ENCODE results near the gene CYP2R1.
A peak's percentile ranks its signal among the peaks of the same experiment; 100 is the strongest.

Gene CYP2R1, protein sequence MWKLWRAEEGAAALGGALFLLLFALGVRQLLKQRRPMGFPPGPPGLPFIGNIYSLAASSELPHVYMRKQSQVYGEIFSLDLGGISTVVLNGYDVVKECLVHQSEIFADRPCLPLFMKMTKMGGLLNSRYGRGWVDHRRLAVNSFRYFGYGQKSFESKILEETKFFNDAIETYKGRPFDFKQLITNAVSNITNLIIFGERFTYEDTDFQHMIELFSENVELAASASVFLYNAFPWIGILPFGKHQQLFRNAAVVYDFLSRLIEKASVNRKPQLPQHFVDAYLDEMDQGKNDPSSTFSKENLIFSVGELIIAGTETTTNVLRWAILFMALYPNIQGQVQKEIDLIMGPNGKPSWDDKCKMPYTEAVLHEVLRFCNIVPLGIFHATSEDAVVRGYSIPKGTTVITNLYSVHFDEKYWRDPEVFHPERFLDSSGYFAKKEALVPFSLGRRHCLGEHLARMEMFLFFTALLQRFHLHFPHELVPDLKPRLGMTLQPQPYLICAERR

DNA sequence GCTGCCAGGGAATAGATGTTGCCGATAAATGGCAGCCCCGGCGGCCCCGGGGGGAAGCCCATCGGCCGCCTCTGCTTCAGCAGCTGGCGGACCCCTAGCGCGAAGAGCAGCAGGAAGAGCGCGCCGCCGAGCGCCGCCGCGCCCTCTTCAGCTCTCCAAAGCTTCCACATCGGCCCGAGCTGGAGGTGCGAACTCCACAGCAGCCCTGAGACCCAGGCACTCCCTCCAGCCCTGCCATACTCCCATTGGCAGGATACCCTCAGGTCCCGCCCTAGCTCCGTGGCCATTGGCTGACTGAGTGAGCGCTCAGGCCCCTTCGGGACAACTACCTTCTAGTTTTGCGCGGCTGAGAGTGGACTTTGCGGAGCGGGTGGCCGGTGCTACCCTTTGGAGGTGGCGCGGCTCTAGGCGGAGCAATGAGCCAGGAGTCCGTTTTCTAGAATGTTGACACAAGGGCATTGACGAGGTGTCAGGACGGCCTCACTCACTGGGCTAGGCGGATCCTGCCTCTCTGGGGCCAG lies at the start of gene CYP2R1:
CYP2R1 (minus strand) TSS at position 196 of the 521 bp plus-strand sequence; CDS start at position 170, 26 bp downstream.
- DNase-seq (ENCODE audit: low read depth) = peak; percentile 81

DNA sequence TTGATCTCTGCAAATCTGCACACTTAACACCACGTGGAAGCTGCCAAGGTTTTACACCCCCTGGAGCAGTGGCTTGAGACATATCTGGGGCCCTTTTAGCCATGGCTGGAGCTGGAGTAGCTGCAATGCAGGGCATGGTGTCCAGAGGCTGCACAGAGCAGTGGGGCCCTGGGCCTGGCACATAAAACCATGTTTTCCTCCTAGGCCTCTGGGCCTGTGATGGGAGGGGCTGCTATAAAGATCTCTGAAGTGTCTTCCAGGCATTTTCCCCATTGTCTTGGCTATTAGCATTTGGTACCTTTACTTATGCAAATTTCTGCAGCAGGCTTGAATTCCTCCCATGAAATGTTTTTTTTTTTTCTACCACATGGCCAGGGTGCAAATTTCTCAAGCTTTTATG lies 46.9 kb upstream of the CYP2R1 start:
- DNase-seq (ENCODE audit: low read depth) = no peak

DNA sequence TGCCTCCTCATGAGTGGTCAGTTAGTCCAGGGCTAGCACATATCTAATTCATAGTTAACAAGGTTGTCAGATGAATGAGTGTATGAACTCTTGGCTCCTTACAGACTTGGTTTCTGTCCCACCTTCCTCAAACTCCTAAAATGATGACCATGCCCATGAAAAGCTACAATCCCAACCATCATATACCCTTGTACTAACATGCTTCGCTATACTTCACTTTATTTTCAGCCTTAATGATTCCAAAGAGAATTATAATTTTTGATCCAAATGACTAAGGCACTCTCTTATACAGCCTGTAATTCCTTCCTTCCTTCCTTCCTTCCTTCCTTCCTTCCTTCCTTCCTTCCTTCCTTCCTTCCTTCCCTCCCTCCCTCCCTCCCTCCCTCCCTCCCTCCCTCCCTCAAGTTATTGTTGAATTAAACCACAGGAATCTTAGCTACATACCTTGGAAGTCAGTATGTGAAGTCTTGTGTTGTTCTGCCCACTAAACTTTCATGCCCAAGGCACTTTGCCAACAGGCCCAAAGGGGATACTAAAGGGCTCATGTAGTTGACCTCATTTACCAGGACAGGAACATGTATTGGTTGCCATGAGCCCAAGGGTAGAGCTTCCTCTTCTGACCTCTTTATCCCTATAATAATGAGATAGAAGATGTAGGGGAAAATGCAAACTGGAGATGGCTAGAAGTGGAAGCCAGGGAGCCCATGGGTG lies 42.8 kb upstream of the CYP2R1 start:
- DNase-seq (ENCODE audit: low read depth) = no peak

DNA sequence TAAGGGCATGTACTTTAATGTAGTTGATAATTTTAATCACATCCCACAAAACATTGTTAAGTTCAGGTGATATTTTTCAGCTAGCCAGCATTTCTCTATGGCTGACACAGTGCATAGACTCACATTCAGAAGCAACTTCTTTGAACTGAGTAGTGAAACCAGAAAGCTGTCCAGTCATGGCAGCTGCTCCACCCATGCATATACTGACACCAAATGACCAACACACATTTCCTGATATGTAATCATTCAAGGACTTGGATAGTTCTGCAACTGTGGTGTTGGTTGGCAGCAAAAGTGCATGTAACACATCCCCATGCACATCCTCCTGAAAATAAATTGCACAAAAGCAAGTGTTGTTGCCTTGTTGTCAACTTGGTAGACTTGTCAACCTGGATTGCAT lies 40.4 kb upstream of the CYP2R1 start:
- no peak for DNase-seq (ENCODE audit: low read depth)

DNA sequence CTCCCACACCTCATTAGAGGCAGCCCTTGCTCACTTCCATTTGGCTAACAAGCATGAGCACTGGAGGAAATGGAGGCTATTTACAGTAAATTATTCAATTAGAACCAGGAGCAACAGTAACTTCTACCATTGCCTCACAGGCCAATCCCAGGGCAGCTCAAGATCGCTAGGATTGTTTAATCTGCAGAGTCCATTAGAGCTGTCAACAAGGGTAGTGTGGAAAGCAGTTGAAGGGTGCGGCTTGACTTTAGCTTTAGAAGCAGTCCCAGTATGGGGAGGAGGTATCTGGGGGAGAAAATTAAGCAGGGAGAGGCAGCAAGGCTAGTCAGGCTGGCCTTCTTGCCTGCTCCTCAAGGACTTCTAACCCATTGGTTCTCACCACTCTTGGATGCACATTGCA lies 38.3 kb upstream of the CYP2R1 start:
- no peak for DNase-seq (ENCODE audit: low read depth)

DNA sequence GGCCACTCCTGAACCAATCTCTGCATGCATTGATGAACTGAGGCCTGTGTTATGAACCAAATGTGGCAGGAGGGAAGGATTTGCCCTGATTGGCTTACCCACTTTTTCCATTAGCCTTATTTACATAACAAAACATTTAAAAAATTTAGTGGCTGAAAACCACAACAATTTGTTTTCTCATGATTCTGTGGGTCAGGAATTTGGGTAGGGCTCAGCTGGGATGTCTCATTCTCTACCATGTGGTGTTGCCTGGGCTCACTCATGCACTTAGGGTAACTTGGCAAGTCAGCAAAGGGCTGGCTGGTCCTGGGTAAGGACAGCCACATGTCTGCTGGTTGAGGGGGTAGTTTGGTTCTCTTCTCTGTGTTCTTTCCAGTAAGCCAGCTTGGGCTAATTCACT lies 35.1 kb upstream of the CYP2R1 start:
- DNase-seq (ENCODE audit: low read depth) = no peak

DNA sequence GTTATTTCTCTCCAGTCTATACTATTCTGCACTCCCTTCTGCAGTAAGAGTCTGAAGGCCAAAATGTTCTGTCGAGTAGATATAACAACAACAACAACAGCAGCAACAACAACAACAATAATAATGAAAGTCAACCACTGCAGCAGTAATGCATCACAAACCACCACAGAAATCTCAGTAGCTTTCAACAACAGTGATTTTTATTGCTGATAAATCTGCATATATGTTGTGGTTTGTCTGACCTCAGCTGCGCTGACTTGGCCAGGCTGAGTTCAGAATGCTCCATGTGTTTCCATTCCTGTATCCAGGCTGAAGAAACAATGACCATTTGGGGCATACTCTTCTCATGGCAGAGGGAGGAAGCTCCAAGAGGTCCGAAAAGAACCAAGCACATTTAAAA lies 32.3 kb upstream of the CYP2R1 start:
- DNase-seq (ENCODE audit: low read depth) = no peak

DNA sequence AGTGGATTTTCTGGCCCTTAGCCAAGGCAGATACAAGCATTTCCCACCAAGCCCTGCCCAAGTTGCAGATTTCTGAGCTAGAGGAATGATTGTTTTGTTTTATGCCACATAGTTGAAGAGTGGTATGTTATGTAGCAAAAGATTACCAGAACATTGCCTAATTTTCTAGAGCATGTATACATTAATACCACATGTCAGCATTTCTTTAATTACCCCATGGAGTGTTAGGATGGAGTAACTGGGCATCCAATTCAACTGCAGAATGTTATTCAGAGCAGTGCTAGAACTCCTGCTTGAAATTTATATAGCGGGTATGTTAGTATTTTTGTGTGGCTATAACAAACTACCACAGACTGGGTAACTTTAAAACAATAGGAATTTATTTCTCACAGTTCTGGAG lies 24.4 kb upstream of the CYP2R1 start:
- no peak for DNase-seq (ENCODE audit: low read depth)

DNA sequence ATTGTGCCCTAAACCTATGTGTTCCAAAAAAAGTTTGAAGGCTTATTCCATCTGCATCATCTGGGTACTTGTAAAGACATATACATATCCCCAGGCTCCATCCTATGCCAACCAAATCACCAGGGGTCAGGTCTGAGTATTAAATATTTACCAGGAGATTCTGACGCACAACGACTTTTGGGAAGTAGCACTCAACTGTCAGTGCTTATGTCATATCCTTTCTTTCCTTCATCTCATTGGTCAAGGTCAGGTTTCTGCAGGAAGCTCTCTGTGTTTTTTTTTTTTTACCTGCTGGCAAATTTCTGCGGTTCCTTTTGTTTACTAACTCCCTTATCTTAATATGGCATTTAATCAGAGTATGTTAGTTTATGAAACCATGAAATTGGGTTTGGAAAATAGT lies 22.5 kb upstream of the CYP2R1 start:
- DNase-seq (ENCODE audit: low read depth) = no peak

DNA sequence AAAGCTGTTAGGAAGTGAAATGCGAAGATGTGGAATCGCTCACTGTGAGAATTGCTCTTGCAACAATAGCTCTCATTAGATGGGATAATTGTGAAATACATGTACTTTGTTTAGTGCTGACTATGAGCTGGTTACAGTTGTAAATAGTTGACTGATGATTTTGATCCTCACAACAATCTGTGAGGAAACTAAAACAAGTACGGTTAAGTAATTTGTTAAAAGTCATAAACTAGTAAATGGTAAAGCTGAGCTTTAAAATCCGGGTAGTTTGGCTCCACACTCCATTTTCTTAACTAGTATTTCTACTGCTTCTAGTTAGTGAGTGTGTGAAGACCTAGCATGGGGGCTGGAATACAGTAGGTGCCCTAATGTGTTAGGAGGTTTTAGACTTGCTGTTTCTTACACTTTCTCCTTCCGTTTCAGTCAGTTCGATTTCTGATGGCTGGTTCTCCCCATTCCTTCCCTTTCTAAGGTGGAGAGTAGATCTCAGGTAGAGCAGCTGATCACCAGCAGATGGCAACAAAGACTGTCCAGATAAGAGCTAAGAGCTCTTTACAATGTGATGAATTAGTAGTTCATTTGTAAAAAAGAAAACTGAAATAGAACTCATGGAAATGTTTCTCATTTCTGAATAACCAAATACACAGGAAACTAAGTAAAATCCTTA lies 16.3 kb upstream of the CYP2R1 start:
- DNase-seq (ENCODE audit: low read depth) = no peak

DNA sequence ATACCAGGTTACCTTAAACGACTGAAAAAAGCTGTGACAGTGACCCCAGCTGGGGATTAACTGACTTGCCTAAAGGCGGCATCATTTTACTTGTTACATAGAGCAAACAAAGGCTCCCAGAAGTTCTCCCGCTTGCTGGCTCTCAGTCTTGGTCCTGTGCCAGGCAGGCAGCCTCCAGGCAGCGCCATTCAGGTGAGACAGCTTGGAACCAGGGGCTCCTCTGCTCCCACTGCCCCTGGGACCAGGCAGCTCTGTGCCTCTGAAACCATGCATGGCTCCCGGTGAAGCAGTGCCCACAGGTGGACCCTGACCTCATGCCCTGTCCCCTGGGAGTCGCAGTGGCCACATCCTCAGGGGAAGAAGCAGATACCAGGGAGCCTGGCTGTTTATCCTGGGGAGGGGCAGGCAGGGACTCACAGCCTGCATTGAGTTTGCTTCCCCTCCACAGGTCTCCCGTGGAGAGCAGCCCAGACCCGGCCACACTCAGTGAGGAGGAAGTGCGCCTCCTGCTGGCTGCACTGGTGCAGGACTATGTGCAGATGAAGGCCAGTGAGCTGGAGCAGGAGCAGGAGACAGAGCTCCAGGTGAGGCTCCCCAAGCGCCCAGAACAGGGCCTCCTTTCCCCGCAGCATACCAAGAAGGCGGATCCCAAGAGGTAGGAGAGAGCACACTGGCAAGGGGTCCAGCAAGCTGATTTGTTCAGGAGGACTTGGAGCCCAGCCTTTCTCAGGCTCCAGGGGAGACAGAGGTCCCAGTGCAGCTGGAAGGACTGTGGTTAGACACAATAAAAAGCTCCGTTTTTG lies 15.6 kb upstream of the CYP2R1 start:
- peak; percentile 68 for DNase-seq (ENCODE audit: low read depth)

DNA sequence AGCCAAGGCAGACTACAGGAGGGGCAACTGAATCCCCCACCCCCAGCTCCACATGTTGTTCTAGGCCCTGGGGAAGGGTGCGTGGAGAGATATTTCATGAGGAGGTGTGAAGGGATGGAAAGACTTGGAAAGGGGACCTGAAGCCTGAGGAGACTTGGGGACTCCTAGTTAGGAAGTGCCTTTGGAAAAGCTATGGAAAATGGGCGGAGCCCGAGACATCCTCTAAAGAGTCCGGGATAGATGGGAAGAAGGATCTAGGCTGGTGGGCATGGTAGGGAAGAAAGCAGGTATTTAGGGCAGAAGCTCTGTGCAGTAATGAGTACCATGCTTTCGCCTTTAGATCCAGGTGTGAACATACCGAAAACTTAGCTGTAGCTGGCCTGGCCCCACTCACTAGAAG lies 15.0 kb upstream of the CYP2R1 start:
- no peak for DNase-seq (ENCODE audit: low read depth)

DNA sequence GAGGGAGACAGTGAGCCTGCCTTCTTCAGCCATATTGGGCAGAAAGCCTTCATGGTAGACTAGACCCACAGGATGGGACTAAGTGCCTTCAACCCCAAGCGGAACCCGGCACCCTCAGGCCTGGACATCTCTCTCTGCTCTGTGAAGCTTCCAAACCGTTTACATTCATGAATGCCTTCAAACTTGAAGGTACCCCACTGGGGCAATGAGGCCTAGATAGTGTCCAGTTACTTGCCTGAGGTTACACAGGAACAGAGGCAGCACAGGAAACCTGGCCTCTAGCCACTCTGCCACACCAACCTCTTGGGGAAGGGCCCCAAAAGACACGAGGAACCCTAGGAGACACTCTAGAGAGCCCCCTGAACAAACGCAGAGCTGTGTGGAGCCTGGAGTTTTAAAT lies 14.5 kb upstream of the CYP2R1 start:
- DNase-seq (ENCODE audit: low read depth) = no peak

DNA sequence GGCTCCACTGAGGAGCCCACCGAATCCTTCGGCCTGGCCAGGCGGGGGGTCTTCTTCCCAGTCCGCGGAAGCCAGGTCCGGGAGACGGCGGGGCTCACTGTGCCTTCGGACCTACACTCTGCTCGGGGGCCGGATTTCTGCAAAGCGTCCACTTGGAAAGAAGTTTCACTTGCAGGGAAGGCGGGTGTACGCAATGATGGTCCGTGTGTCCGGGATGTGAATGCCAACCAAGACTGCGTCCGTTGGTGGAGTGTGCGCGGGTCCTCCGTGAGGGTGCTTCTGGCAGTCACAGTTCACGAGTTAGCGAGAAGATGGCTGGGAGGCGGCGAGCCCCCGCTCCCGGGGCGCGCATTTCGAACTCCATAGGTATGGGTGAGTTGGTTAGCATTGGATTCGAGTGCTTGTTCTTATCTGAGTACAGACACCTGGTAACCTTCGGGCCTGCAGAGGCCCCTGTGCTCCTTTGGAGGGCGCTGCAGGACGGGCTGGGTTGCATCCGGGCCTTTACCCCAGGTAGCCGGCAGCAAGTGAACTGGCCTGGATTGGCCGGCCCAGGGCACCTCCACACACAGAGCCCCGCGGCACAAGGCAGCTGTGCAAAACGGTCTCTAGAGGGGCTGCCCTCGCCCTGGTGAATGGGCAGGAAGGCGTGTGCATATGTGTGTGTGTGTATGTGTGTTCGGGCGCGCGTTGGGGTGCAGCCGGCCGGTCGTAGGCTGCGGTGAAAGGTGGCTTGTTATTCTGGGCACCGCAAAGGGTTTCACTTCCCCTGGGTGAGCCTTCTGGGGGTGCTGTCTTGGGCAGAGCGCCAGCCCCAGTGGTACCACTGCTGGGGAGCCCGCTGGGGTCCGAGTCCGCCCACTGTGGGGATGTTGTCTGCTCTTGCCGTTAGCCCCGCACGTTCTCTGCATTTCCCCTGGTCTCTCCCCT lies 13.3 kb upstream of the CYP2R1 start:
- DNase-seq (ENCODE audit: low read depth) = peak; percentile 59

DNA sequence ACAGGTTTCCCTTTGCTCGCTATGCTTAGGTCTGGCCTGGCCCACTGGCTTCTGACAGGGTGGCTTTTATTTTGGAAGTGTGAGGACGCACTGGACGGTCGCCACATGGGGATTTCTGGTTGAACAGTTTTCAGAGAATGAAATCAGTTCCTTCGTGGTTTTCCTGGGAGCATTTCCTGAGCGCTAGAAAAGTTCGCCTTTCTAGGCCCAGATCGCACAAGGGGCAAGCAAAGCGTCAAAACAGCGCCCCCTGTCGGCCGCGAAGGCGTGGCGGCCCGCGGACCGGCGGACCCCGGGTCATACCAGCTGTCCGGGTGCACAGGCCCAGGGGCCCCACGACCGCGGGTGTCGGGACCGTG lies 12.7 kb upstream of the CYP2R1 start:
- peak; percentile 76 for DNase-seq (ENCODE audit: low read depth)

DNA sequence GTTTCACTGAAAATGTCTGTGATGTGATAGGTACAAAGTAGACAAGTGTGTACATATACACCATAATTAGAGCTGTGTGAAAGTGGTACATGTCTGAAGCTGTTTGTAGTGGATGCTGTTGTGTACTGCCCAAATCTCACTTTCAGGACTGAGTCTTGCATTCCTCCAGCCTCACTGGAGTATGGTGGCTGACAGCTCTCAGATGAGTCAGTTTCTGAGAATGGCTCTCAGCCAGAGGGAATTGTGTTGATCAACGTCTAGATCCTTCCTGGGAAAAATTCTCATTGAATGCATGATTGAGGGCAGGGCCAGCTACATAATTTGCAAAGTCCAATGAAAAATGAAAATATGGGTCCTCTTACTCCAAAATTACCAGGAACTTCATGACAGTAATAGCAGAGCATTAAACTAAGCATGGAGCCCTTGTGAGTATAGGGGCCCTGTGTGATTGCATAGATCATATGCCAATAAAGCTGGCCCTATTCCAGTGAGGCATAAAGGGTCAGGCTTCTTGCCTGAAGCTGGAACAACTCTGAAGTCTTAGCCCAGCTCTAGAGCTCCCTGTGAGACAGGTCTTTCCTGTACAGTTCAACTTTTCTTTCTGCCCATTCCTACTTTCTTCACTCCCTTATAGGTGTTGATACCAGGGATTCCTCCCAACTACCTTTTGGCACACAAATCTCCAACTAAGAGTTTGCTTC lies 10.8 kb upstream of the CYP2R1 start:
- DNase-seq (ENCODE audit: low read depth) = no peak

DNA sequence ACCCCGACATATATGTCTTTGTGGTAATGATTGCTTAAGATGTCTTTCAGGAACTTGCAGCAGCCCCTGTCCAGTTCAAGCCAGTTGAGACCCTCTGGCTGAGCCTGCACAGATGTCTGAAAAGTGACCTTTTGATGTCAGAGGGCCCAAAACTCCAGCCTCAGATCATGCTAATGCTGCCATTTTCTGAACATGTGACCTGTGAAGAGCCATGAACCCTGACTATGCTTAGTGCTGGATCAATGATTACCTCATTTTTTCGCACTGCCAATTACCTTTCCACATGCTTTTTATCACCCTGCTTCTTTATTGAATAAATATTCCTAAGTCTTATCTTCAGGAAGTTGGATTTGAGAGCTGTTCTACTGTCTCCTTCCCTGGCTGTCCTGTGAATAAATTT lies 6.9 kb upstream of the CYP2R1 start:
- no peak for DNase-seq (ENCODE audit: low read depth)

DNA sequence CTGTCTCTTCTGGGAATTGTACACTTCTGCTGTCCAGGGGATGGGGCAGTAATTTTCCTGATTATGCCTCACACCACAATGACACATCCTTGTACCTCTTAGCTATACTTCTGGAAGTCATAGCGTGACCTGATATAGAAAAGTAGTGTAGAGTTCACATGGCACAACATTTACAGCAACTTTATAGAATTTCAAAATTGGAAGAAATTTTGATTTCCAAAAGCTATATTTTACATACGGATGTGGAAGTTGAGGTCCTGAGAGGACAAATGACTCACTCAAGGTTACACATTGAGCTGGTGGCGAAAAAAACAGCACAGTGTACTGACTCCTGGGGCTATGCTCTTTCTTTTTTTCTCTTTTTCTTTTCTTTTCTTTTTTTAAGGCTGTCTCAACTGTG lies 6.3 kb upstream of the CYP2R1 start:
- DNase-seq (ENCODE audit: low read depth) = no peak

DNA sequence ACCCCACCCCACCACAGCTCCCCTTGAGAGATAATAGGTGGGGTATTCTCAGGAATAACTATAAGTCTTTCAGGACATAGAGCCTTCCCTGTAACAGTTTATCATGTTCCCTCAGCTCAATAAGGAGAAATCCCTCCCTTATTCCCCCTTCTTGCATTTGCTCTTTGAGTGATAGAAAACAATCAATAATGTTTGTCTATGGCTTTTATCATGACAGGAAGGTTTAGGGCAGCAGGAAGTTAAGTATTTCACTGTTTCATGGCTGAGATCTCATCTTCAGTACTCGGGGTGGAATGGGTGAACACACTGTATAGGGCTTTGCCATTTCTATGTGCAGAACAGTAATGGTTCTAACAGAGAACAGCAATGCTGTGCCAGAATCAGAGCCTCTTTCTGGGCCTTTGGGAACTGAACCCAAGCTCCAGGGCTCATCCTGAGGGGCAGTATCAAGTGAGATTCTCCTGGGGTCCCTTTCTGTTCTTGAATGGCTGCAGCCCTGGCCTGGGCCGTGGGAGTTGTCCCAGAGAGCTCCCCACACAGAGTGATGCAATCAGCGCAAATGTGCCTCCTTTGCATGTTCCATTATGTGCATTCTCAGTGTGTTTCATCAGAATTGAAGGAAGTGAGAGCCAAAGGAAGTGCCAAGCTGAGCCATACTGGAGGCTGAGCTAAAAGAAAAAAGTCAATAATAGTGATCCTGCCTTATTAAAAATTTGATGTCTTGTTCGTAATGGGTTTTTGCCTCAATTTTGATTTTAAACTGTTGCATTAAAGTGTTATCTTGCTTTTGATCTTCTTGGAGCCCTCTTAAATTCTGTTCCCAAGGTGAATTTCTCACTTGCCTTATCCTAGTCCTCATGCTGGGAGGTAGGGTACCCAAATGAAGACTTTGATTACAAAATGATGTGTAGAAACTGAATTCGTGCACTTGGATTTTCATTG lies 2.9 kb upstream of the CYP2R1 start:
- DNase-seq (ENCODE audit: low read depth) = no peak

Data from activated T-helper 1 cell treated with Interleukin-2 at 50 U/mL for 16 hours (primary cell).